GM18520 (cell line): ENCODE measurements around the gene PTTG1.

ENCODE experiments used
- ATAC-seq: cut with Tn5 transposase; IDR thresholded peaks from one replicate; pipeline ENCODE4 v1.9.1; 2021; ENCODE audit not compliant: unreplicated experiment

Gene PTTG1

GRCh38 chr5:160421625-160422258 lies at the start of gene PTTG1:
Gene PTTG1 (plus strand): TSS chr5:160421855. CDS start chr5:160422313, 458 bp downstream.
- ATAC-seq: peak; percentile 51

GRCh38 chr5:160375166-160375565 lies 46.5 kb upstream of the PTTG1 start:
- ATAC-seq: no peak

- ATAC-seq: no peak
Measured at GRCh38 chr5:160375701-160376100, 46.0 kb upstream of the PTTG1 start.

GRCh38 chr5:160376416-160376815 lies 45.2 kb upstream of the PTTG1 start:
- ATAC-seq: no peak

GRCh38 chr5:160377651-160378050 lies 44.0 kb upstream of the PTTG1 start:
- ATAC-seq: no peak

GRCh38 chr5:160378330-160378729 lies 43.3 kb upstream of the PTTG1 start:
- no peak for ATAC-seq

- no peak for ATAC-seq
Measured at GRCh38 chr5:160379511-160379910, 42.1 kb upstream of the PTTG1 start.

- no peak for ATAC-seq
Measured at GRCh38 chr5:160380041-160380440, 41.6 kb upstream of the PTTG1 start.

GRCh38 chr5:160382346-160382745 lies 39.3 kb upstream of the PTTG1 start:
- ATAC-seq: no peak

GRCh38 chr5:160384681-160385080 lies 37.0 kb upstream of the PTTG1 start:
- no peak for ATAC-seq

- ATAC-seq: no peak
Measured at GRCh38 chr5:160385496-160385895, 36.2 kb upstream of the PTTG1 start.

- no peak for ATAC-seq
Measured at GRCh38 chr5:160387445-160387844, 34.2 kb upstream of the PTTG1 start.

GRCh38 chr5:160390787-160391696 lies 30.6 kb upstream of the PTTG1 start:
- ATAC-seq: no peak

GRCh38 chr5:160395111-160395510 lies 26.5 kb upstream of the PTTG1 start:
- ATAC-seq: no peak

- no peak for ATAC-seq
Measured at GRCh38 chr5:160397492-160397891, 24.2 kb upstream of the PTTG1 start.

GRCh38 chr5:160398806-160399205 lies 22.8 kb upstream of the PTTG1 start:
- no peak for ATAC-seq

GRCh38 chr5:160399402-160400353 lies 22.0 kb upstream of the PTTG1 start, which contains the start of gene FAM200C:
Gene FAM200C (minus strand): TSS chr5:160400054. CDS start chr5:160395490, 4,564 bp downstream.
- ATAC-seq: peak; percentile 62

GRCh38 chr5:160418561-160419457 lies 2.8 kb upstream of the PTTG1 start, which contains the start of gene SLU7:
Gene SLU7 (minus strand): TSS chr5:160419081. CDS start chr5:160415294, 3,787 bp downstream.
- ATAC-seq: peak; percentile 31

- ATAC-seq: peak; percentile 33
Measured at GRCh38 chr5:160419458-160420330, 2.0 kb upstream of the PTTG1 start.
